Measurements from ENCODE around the gene TLE4.

- no peak for TF ChIP-seq EZH2 (IDR thresholded peaks at IDR 0.05; ENCODE audit: borderline replicate concordance, insufficient read depth, low read depth, low read length, poor library complexity, severe bottlenecking)
- TF ChIP-seq, protein P1, sequence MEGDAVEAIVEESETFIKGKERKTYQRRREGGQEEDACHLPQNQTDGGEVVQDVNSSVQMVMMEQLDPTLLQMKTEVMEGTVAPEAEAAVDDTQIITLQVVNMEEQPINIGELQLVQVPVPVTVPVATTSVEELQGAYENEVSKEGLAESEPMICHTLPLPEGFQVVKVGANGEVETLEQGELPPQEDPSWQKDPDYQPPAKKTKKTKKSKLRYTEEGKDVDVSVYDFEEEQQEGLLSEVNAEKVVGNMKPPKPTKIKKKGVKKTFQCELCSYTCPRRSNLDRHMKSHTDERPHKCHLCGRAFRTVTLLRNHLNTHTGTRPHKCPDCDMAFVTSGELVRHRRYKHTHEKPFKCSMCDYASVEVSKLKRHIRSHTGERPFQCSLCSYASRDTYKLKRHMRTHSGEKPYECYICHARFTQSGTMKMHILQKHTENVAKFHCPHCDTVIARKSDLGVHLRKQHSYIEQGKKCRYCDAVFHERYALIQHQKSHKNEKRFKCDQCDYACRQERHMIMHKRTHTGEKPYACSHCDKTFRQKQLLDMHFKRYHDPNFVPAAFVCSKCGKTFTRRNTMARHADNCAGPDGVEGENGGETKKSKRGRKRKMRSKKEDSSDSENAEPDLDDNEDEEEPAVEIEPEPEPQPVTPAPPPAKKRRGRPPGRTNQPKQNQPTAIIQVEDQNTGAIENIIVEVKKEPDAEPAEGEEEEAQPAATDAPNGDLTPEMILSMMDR (IDR thresholded peaks at IDR 0.05) = no peak
Measured at GRCh38 chr9:79562749-79563386, 8.9 kb upstream of the TLE4 start.

Measured in B cell (primary cell).